ENCODE measurements around the gene TMEM101. TPM values are rescaled to one million over a fixed set of nuclear protein-coding genes. Genes with fewer than 3 reads are reported as not detected.

Gene TMEM101
- total RNA-seq, 1 experiment from 2014 or later, result 33.5 TPM

GRCh38 chr17:43982171-43982570 lies 32.6 kb downstream of the TMEM101 start:
- Histone ChIP-seq H3K4me3 (no peak overlapping the region), H3K4me2 (no peak overlapping the region), H3K36me3 (ENCODE audit: low read depth) (no peaks in the 10 kb centered on the region), H3K9me3 (ENCODE audit: insufficient read depth, low read depth) (no peaks in the 10 kb centered on the region), H3F3A (ENCODE audit: insufficient read depth, low read depth) (no peaks in the 10 kb centered on the region), H3K79me2 (ENCODE audit: low read depth) (no peaks in the 10 kb centered on the region), H3K4me1 (replicated peaks; ENCODE audit: insufficient read depth) (no peaks in the 10 kb centered on the region), H3K9me2 (ENCODE audit: insufficient read depth) (no peaks in the 10 kb centered on the region), H3K27ac (no peak overlapping the region), H4K20me1 (ENCODE audit: insufficient read depth) (no peaks in the 10 kb centered on the region), H3K27me3 (ENCODE audit: insufficient read depth, low read depth) (peaks cover 66% of the 10 kb centered on the region), H2AFZ (no peak overlapping the region)
- ChIA-PET POLR2A (ENCODE audit: unreplicated experiment) (interaction anchor here (0.7 kb wide), 1 partner anchor 648 kb away, joined by 3 read pairs; no protein-coding TSS in a partner anchor), CTCF (interaction anchor here (0.6 kb wide), 1 partner anchor 10 kb away, joined by 3 read pairs; no protein-coding TSS in a partner anchor)
- no peak for DNase-seq
- TF ChIP-seq, protein P1, sequence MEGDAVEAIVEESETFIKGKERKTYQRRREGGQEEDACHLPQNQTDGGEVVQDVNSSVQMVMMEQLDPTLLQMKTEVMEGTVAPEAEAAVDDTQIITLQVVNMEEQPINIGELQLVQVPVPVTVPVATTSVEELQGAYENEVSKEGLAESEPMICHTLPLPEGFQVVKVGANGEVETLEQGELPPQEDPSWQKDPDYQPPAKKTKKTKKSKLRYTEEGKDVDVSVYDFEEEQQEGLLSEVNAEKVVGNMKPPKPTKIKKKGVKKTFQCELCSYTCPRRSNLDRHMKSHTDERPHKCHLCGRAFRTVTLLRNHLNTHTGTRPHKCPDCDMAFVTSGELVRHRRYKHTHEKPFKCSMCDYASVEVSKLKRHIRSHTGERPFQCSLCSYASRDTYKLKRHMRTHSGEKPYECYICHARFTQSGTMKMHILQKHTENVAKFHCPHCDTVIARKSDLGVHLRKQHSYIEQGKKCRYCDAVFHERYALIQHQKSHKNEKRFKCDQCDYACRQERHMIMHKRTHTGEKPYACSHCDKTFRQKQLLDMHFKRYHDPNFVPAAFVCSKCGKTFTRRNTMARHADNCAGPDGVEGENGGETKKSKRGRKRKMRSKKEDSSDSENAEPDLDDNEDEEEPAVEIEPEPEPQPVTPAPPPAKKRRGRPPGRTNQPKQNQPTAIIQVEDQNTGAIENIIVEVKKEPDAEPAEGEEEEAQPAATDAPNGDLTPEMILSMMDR (conservative IDR thresholded peaks at IDR 0.05), result no peak
- no peak for TF ChIP-seq EZH2 (IDR thresholded peaks at IDR 0.05; ENCODE audit: low read depth)
- no TSS peak for BruUV-seq (replicated peaks)
- intact Hi-C loops (cut with micrococcal nuclease; ENCODE audit: unreplicated experiment), result no loop called here

DNA sequence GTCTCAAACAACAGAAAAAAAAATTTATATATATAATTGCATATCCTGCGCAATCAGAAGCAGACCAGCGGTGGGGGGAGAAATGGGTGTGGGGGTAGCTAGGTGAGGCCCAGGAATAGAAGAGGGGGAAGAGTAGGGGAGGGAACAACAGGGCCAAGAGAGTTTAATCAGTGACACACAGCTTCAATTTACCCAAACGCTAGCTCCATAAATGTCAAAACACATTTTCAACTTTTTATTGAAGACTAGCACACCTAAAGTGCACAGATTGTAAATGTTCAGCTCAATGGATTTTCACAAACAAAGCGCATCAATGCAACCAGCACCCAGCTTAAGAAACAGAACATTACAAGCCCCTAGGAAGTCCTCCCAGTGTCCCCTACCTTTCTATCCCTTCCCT lies 35.1 kb downstream of the TMEM101 start:
- TF ChIP-seq EZH2 (IDR thresholded peaks at IDR 0.05; ENCODE audit: low read depth), result no peak
- TF ChIP-seq, protein P1 (conservative IDR thresholded peaks at IDR 0.05), result no peak
- H3K9me3 ChIP-seq (ENCODE audit: insufficient read depth, low read depth), result no peaks in the 10 kb centered on the region
- no peak overlapping the region for H3K4me3 ChIP-seq
- no peak for DNase-seq
- no peak overlapping the region for H3K27ac ChIP-seq
- intact Hi-C loops (cut with micrococcal nuclease; ENCODE audit: unreplicated experiment), result no loop called here
- no peaks in the 10 kb centered on the region for H4K20me1 ChIP-seq (ENCODE audit: insufficient read depth)
- H3K4me1 ChIP-seq (replicated peaks; ENCODE audit: insufficient read depth), result no peaks in the 10 kb centered on the region
- ChIA-PET CTCF (no interaction called here), POLR2A (ENCODE audit: unreplicated experiment) (no interaction called here)
- no peaks in the 10 kb centered on the region; the same call in 1 of the 2 replicates for H3F3A ChIP-seq (ENCODE audit: insufficient read depth, low read depth)
- H3K9me2 ChIP-seq (ENCODE audit: insufficient read depth), result no peaks in the 10 kb centered on the region
- peaks cover 65% of the 10 kb centered on the region for H3K27me3 ChIP-seq (ENCODE audit: insufficient read depth, low read depth)
- no peaks in the 10 kb centered on the region for H3K36me3 ChIP-seq (ENCODE audit: low read depth)
- no peaks in the 10 kb centered on the region for H3K79me2 ChIP-seq (ENCODE audit: low read depth)
- BruUV-seq (replicated peaks), result no TSS peak
- H2AFZ ChIP-seq, result no peak overlapping the region
- H3K4me2 ChIP-seq, result no peak overlapping the region

GRCh38 chr17:43979011-43979410 lies 35.8 kb downstream of the TMEM101 start:
- Histone ChIP-seq H2AFZ (no peak overlapping the region), H3K9me2 (ENCODE audit: insufficient read depth) (no peaks in the 10 kb centered on the region), H3K4me1 (replicated peaks; ENCODE audit: insufficient read depth) (no peaks in the 10 kb centered on the region), H3K27me3 (ENCODE audit: insufficient read depth, low read depth) (peaks cover 71% of the 10 kb centered on the region), H3K36me3 (ENCODE audit: low read depth) (no peaks in the 10 kb centered on the region), H3K4me2 (no peak overlapping the region), H3K9me3 (ENCODE audit: insufficient read depth, low read depth) (no peaks in the 10 kb centered on the region), H3K79me2 (ENCODE audit: low read depth) (no peaks in the 10 kb centered on the region), H3F3A (ENCODE audit: insufficient read depth, low read depth) (no peaks in the 10 kb centered on the region; the same call in 1 of the 2 replicates), H3K4me3 (no peak overlapping the region), H4K20me1 (ENCODE audit: insufficient read depth) (no peaks in the 10 kb centered on the region), H3K27ac (no peak overlapping the region)
- TF ChIP-seq, protein P1 (conservative IDR thresholded peaks at IDR 0.05), result no peak
- no peak for TF ChIP-seq EZH2 (IDR thresholded peaks at IDR 0.05; ENCODE audit: low read depth)
- ChIA-PET POLR2A (ENCODE audit: unreplicated experiment) (no interaction called here), CTCF (no interaction called here)
- intact Hi-C loops (cut with micrococcal nuclease; ENCODE audit: unreplicated experiment), result no loop called here
- BruUV-seq (replicated peaks), result no TSS peak
- DNase-seq, result no peak

Measured in PC-9 (cell line).